GM18526 (cell line): ENCODE data around the gene TTLL5.

Experiments used
- POLR2A ChIP-seq: IDR thresholded peaks from 3 replicates; pipeline ENCODE4 v1.6.1; 2011; ENCODE audit not compliant: insufficient read length; ENCODE audit errors: extremely low read depth

The TTLL5 gene

GRCh38 chr14:75660630-75661498 lies at the start of gene TTLL5, which contains the start of gene ERG28:
Gene TTLL5 (plus strand): TSS chr14:75661246. CDS start chr14:75663150, 1,904 bp downstream.
Gene ERG28 (minus strand): TSS chr14:75660876. CDS start chr14:75657502, 3,374 bp downstream.
- TF ChIP-seq POLR2A: peak; percentile 77

GRCh38 chr14:75612157-75612556 lies 48.9 kb upstream of the TTLL5 start:
- TF ChIP-seq POLR2A: no peak

- no peak for TF ChIP-seq POLR2A
These were observed 46.9 kb upstream of the TTLL5 start for GRCh38 chr14:75614179-75614578.

- TF ChIP-seq POLR2A: no peak
These were observed 45.8 kb upstream of the TTLL5 start for GRCh38 chr14:75615200-75615599.

- TF ChIP-seq POLR2A: no peak
These were observed 41.5 kb upstream of the TTLL5 start for GRCh38 chr14:75619548-75619947.

- TF ChIP-seq POLR2A: no peak
These were observed 36.0 kb upstream of the TTLL5 start for GRCh38 chr14:75625034-75625433.

GRCh38 chr14:75626396-75626795 lies 34.6 kb upstream of the TTLL5 start:
- no peak for TF ChIP-seq POLR2A

- TF ChIP-seq POLR2A: no peak
These were observed 34.2 kb upstream of the TTLL5 start for GRCh38 chr14:75626863-75627262.

- TF ChIP-seq POLR2A: no peak
These were observed 33.6 kb upstream of the TTLL5 start for GRCh38 chr14:75627406-75627805.

- no peak for TF ChIP-seq POLR2A
These were observed 32.2 kb upstream of the TTLL5 start for GRCh38 chr14:75628816-75629215.

- TF ChIP-seq POLR2A: no peak
These were observed 30.2 kb upstream of the TTLL5 start for GRCh38 chr14:75630695-75631452.

- no peak for TF ChIP-seq POLR2A
These were observed 29.6 kb upstream of the TTLL5 start for GRCh38 chr14:75631453-75631831.

GRCh38 chr14:75634848-75635247 lies 26.2 kb upstream of the TTLL5 start:
- no peak for TF ChIP-seq POLR2A

- TF ChIP-seq POLR2A: no peak
These were observed 24.9 kb upstream of the TTLL5 start for GRCh38 chr14:75636100-75636692.

- no peak for TF ChIP-seq POLR2A
These were observed 20.2 kb upstream of the TTLL5 start for GRCh38 chr14:75640876-75641275.

- TF ChIP-seq POLR2A: no peak
These were observed 17.1 kb upstream of the TTLL5 start for GRCh38 chr14:75643985-75644384.
